Limb (tissue), 2 donors: ENCODE data around the gene TTLL11.

Experiments
- DNase-seq, 2 donors: peaks; one replicate each; pipeline ENCODE4 v3.0.0-alpha.2; 2016; ENCODE audit errors: extremely low spot score in 2 of 2

The TTLL11 gene

GRCh38 chr9:121857928-121858327 lies 235.2 kb downstream of the TTLL11 start:
- DNase-seq, result no peak

- DNase-seq, result no peak
Observed at GRCh38 chr9:121855476-121855875, 237.6 kb downstream of the TTLL11 start.

GRCh38 chr9:121853617-121854395 lies 239.3 kb downstream of the TTLL11 start:
- no peak for DNase-seq

GRCh38 chr9:121852651-121853616 lies 240.2 kb downstream of the TTLL11 start:
- DNase-seq, result no peak

- no peak for DNase-seq
Observed at GRCh38 chr9:121852241-121852640, 240.9 kb downstream of the TTLL11 start.

- peak in 1 of 2 donors; percentile 18 for DNase-seq
Observed at GRCh38 chr9:121851641-121852091, 241.4 kb downstream of the TTLL11 start.

- peak in 1 of 2 donors; percentile 6 for DNase-seq
Observed at GRCh38 chr9:121850366-121850765, 242.7 kb downstream of the TTLL11 start.

GRCh38 chr9:121849554-121849953 lies 243.6 kb downstream of the TTLL11 start:
- DNase-seq, result no peak

GRCh38 chr9:121844562-121844961 lies 248.5 kb downstream of the TTLL11 start:
- no peak for DNase-seq

GRCh38 chr9:121844098-121844497 lies 249.0 kb downstream of the TTLL11 start:
- peak in 1 of 2 donors; percentile 3 for DNase-seq

- no peak for DNase-seq
Observed at GRCh38 chr9:121842612-121842978, 250.5 kb downstream of the TTLL11 start.

- no peak for DNase-seq
Observed at GRCh38 chr9:121841771-121842611, 251.1 kb downstream of the TTLL11 start.

GRCh38 chr9:121840838-121841760 lies 252.0 kb downstream of the TTLL11 start:
- DNase-seq, result peak in 1 of 2 donors; percentile 14

GRCh38 chr9:121839726-121840500 lies 253.2 kb downstream of the TTLL11 start:
- peak in 1 of 2 donors; percentile 21 for DNase-seq

GRCh38 chr9:121838746-121839669 lies 254.1 kb downstream of the TTLL11 start:
- DNase-seq, result peak in 1 of 2 donors; percentile 26

GRCh38 chr9:121837113-121837961 lies 255.8 kb downstream of the TTLL11 start:
- DNase-seq, result peak in 1 of 2 donors; percentile 34

- peak in 1 of 2 donors; percentile 16 for DNase-seq
Observed at GRCh38 chr9:121836366-121836885, 256.7 kb downstream of the TTLL11 start.
